Prostate gland (tissue), 2 donors: Measurements from ENCODE around the gene FDCSP. TPM values are rescaled to one million over a fixed set of nuclear protein-coding genes. Genes with fewer than 3 reads are reported as not detected.
"Not testable (repeated sequence)": the region's sequence is repeated elsewhere in the genome, so short reads cannot be mapped to it uniquely, and the experiment has no call there.

ENCODE experiments used
- DNase-seq: peaks from one replicate; pipeline ENCODE4 v3.0.0-alpha.2; 2019; ENCODE audit warnings: low spot score
- H3K27ac ChIP-seq, 2 donors: fragments of 200-600 bp; sonication (generic); 2 replicates each; pipeline ENCODE4 v1.5.1; 2017 to 2019
- H3K27me3 ChIP-seq: fragments of 200-600 bp; sonication (generic); replicated peaks from 2 replicates; pipeline ENCODE4 v1.5.1; 2019; ENCODE audit not compliant: insufficient read depth
- H3K36me3 ChIP-seq, 2 donors: fragments of 200-600 bp; sonication (generic); 1 replicate in 1 of 2; 2 replicates in 1 of 2; pipeline versions ENCODE4 v1.5.1 to v1.8.1; 2017 to 2019
- H3K4me1 ChIP-seq: fragments of 200-600 bp; sonication (generic); replicated peaks from 2 replicates; pipeline ENCODE4 v1.5.1; 2019
- H3K4me3 ChIP-seq, 2 donors: fragments of 200-600 bp; sonication (generic); 2 replicates each; pipeline ENCODE4 v1.5.1; 2017 to 2019
- H3K9me3 ChIP-seq: fragments of 200-600 bp; sonication (generic); 2 replicates; pipeline ENCODE4 v1.5.1; 2017
- CTCF ChIP-seq, 4 experiments: fragments of 200-600 bp in 2 of 4; fragments of 450-650 bp in 2 of 4; sonication (generic) in 2 of 4; IDR thresholded peaks; 1 replicate in 3 of 4; 2 replicates in 1 of 4; pipeline ENCODE4 v1.5.1; 2016 to 2019; ENCODE audit warnings: antibody characterized with exemption in 4 of 4, mild to moderate bottlenecking in 2 of 4, moderate library complexity in 2 of 4
- POLR2A ChIP-seq: fragments of 450-650 bp; IDR thresholded peaks from one replicate; pipeline ENCODE4 v1.6.1; 2016; ENCODE audit warnings: antibody characterized with exemption, mild to moderate bottlenecking
- POLR2AphosphoS5 ChIP-seq: sonication (generic); formaldehyde crosslinking; IDR thresholded peaks from one replicate; pipeline ENCODE4 v1.6.1; 2017; ENCODE audit warnings: antibody characterized with exemption
- WGBS: methylation state at CpG from one replicate; pipeline ENCODE4 v1.1.5; 2018; 5-methylcytosine and 5-hydroxymethylcytosine counted together
- intact Hi-C: fragments of 100-400 bp; cut with DNase I; formaldehyde crosslinking; loops from one replicate; pipeline ENCODE4 v1.14.2; 2022
- total RNA-seq, 2 donors: library from RNA; depleted of rRNA; stranded (reverse); fragments of >200 nt; gene quantifications; one replicate each; pipeline ENCODE4 v1.1.0, GENCODE V29; 2016

Gene FDCSP
- total RNA-seq, 2 donors from 2014 or later: not detected

GRCh38 chr4:70239131-70239883 lies 13.4 kb downstream of the FDCSP start:
- no peak for DNase-seq
- Histone ChIP-seq H3K36me3 (no peaks in the 10 kb centered on the region), H3K4me1 (no peaks in the 10 kb centered on the region), H3K4me3 (no peak overlapping the region), H3K9me3 (no peaks in the 10 kb centered on the region), H3K27me3 (no peaks in the 10 kb centered on the region), H3K27ac (no peak overlapping the region)
- no peak for TF ChIP-seq POLR2AphosphoS5
- 32% methylated on average over 3 of the region's 3 CpGs for WGBS
- intact Hi-C loops: no loop called here

GRCh38 chr4:70239884-70240591 lies 14.1 kb downstream of the FDCSP start:
- no peak for DNase-seq
- Histone ChIP-seq H3K27me3 (no peaks in the 10 kb centered on the region), H3K36me3 (no peaks in the 10 kb centered on the region), H3K4me3 (no peak overlapping the region), H3K27ac (no peak overlapping the region), H3K4me1 (no peaks in the 10 kb centered on the region), H3K9me3 (no peaks in the 10 kb centered on the region)
- intact Hi-C loops: no loop called here
- 74% methylated on average over 5 of the region's 5 CpGs for WGBS
- TF ChIP-seq CTCF (IDR thresholded peaks at IDR 0.05) (no peak), POLR2AphosphoS5 (no peak), POLR2A (no peak)

- DNase-seq, H3K27me3 ChIP-seq, H3K27ac ChIP-seq, H3K36me3 ChIP-seq, H3K9me3 ChIP-seq, intact Hi-C loops, H3K4me1 ChIP-seq, H3K4me3 ChIP-seq: not testable (repeated sequence)
- 92% methylated on average over 3 of the region's 3 CpGs for WGBS
Observed at GRCh38 chr4:70242297-70242696, 16.4 kb downstream of the FDCSP start, which contains the start of gene CSN3. TSS of gene CSN3 (plus strand) at chr4:70242597. CDS start at chr4:70244820, 2,223 bp downstream.

GRCh38 chr4:70243091-70243490 lies 17.2 kb downstream of the FDCSP start:
- 68% methylated on average over 4 of the region's 4 CpGs for WGBS
- intact Hi-C loops: no loop called here
- Histone ChIP-seq H3K27me3 (no peaks in the 10 kb centered on the region), H3K36me3 (no peaks in the 10 kb centered on the region), H3K9me3 (no peaks in the 10 kb centered on the region), H3K4me1 (no peaks in the 10 kb centered on the region), H3K4me3 (no peak overlapping the region), H3K27ac (no peak overlapping the region)
- TF ChIP-seq CTCF (IDR thresholded peaks at IDR 0.05) (no peak), POLR2AphosphoS5 (no peak), POLR2A (no peak)
- DNase-seq: no peak

GRCh38 chr4:70251250-70251944 lies 25.5 kb downstream of the FDCSP start:
- no peak overlapping the region for H3K27ac ChIP-seq
- no peak for TF ChIP-seq POLR2A
- no peak for TF ChIP-seq CTCF (IDR thresholded peaks at IDR 0.05)
- TF ChIP-seq POLR2AphosphoS5: no peak
- no peak overlapping the region for H3K4me3 ChIP-seq
- H3K4me1 ChIP-seq: no peaks in the 10 kb centered on the region
- no peaks in the 10 kb centered on the region for H3K36me3 ChIP-seq
- intact Hi-C loops: no loop called here
- 85% methylated on average over 3 of the region's 3 CpGs for WGBS
- no peaks in the 10 kb centered on the region for H3K9me3 ChIP-seq
- H3K27me3 ChIP-seq: no peaks in the 10 kb centered on the region
- no peak for DNase-seq
